ENCODE data around the gene GSPT1. TPM values are rescaled to one million over a fixed set of nuclear protein-coding genes. Genes with fewer than 3 reads are reported as not detected.
"Not testable (repeated sequence)": the region's sequence is repeated elsewhere in the genome, so short reads cannot be mapped to it uniquely, and the experiment has no call there.

GSPT1 gene
- polyA plus RNA-seq, 2 of the 4 experiments (the other 2 are of a cell fraction) = 163 to 215 TPM

DNA sequence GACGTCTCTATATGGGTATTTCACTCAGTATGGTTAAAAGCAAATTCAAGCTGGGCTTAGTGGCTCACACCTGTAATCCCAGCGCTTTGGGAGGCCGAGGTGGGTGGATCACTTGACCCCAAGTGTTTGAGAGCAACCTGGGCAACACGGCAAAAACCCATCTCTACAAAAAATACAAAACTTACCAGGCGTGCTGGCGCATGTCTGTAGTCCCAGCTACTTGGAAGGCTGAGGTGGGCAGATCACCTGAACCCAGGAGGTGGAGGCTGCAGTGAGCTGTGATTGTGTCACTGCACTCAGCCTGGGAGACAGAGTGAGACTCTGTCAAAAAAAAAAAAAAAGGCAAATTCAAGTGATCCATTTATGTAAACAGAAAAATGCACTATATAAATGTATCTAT lies 48.0 kb upstream of the GSPT1 start (continued):
- TF ChIP-seq, protein P1, sequence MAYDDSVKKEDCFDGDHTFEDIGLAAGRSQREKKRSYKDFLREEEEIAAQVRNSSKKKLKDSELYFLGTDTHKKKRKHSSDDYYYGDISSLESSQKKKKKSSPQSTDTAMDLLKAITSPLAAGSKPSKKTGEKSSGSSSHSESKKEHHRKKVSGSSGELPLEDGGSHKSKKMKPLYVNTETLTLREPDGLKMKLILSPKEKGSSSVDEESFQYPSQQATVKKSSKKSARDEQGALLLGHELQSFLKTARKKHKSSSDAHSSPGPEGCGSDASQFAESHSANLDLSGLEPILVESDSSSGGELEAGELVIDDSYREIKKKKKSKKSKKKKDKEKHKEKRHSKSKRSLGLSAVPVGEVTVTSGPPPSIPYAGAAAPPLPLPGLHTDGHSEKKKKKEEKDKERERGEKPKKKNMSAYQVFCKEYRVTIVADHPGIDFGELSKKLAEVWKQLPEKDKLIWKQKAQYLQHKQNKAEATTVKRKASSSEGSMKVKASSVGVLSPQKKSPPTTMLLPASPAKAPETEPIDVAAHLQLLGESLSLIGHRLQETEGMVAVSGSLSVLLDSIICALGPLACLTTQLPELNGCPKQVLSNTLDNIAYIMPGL (CRISPR knock-in tag; IDR thresholded peaks at IDR 0.05; ENCODE audit: borderline replicate concordance) = no peak
- TF ChIP-seq, protein P2, sequence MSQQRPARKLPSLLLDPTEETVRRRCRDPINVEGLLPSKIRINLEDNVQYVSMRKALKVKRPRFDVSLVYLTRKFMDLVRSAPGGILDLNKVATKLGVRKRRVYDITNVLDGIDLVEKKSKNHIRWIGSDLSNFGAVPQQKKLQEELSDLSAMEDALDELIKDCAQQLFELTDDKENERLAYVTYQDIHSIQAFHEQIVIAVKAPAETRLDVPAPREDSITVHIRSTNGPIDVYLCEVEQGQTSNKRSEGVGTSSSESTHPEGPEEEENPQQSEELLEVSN (IDR thresholded peaks at IDR 0.05; ENCODE audit: borderline replicate concordance, low read depth) = no peak

DNA sequence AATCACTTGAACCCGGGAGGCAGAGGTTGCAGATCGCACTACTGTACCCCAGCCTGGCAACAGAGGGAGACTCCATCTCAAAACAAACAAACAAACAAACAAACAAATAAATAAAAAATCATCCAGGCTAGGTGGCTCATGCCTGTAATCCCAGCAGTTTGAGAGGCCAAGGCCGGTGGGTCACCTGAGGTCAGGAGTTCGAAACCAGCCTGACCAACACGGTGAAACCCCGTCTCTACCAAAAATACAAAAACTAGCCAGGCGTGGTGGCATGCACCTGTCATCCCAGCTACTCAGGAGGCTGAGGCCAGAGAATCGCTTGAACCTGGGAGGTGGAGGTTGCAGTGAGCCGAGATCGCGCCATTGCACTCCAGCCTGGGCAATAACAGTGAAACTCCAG lies 47.2 kb upstream of the GSPT1 start:
- CTCF ChIA-PET = interaction anchor here (1.1 to 3.8 kb wide), 2 partner anchors 9 to 104 kb away, joined by 4 to 27 read pairs; no protein-coding TSS in a partner anchor
- not testable (repeated sequence) for H3K9me3 ChIP-seq; ATAC-seq; H3K27ac ChIP-seq; H3K4me3 ChIP-seq; FAIRE-seq; H3K4me1 ChIP-seq; H3K4me2 ChIP-seq; DNase-seq (ENCODE audit: low read depth in 1 of 2, low spot score in 1 of 2)
- POLR2A ChIA-PET = interaction anchor here (0.6 to 2.0 kb wide), 2 partner anchors 14 to 593 kb away, joined by 3 to 7 read pairs; partner anchors contain the start of gene SNX29
- WGBS (ENCODE audit: missing lambda C conversion rate) = 82% methylated on average over 11 of the region's 11 CpGs

DNA sequence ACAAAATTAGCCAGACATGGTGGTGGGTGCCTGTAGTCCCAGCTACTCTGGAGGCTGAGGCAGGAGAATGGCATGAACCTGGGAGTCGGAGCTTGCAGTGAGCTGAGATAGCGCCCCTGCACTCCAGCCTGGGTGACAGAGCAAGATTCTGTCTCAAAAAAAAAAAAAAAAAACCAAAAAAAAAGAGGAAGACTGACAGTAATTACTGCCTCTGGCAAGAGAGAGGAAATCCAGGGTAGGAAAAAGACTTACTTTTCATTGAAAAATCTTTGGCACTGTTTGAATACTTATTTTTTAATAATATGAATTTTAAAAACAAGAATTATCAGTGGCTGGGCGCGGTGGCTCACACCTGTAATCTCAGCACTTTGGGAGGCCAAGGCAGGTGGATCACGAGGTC lies 46.7 kb upstream of the GSPT1 start:
- POLR2A ChIA-PET; DNase-seq (ENCODE audit: low read depth in 1 of 2, low spot score in 1 of 2); H3K4me2 ChIP-seq; ATAC-seq; H3K27ac ChIP-seq; H3K4me1 ChIP-seq; FAIRE-seq; H3K9me3 ChIP-seq; H3K4me3 ChIP-seq: not testable (repeated sequence)
- 80% methylated on average over 5 of the region's 5 CpGs for WGBS (ENCODE audit: missing lambda C conversion rate)
- CTCF ChIA-PET = interaction anchor here (1.3 kb wide), 1 partner anchor 13 kb away, joined by 3 read pairs; no protein-coding TSS in a partner anchor

DNA sequence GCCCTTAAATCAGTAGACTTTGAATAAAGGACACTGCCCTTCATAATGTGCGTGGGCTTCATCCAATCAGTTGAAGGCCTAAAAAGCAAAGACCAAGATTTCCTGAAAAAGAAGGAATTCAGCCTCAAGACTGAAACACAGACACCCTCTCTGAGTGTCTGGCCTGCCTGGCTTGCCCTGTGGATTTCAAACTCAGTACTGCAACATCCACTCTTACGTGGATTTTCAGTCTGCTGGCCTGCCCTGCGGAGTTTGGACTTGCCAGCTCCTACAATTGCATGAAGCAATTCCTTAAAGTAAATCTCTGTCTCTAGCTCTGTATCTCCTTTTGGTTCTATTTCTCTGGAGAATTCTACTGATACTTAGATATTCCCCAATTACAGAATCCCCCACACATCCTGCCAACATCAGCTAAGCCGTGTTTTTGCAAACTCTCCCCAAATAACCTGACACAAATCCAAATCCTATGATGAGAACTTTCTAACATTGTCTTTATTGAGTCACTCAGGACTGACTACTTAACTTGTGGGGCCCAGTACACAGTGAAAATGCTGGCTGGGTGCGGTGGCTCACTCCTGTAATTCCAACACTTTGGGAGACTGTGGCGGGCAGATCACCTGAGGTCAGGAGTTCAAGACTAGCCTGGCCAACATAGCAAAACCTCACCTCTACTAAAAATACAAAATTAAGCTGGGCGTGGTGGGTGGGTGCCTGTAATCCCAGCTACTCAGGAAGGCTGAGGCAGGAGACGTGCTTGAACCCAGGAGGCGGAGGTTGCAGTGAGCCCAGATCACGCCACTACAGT lies 42.0 kb upstream of the GSPT1 start:
- 86% methylated on average over 9 of the region's 10 CpGs for WGBS (ENCODE audit: missing lambda C conversion rate)
- ATAC-seq (no peak), FAIRE-seq (no peak), DNase-seq (ENCODE audit: low read depth in 1 of 2, low spot score in 1 of 2) (no peak)
- H3K4me3 ChIP-seq = no peak overlapping the region
- ChIA-PET POLR2A (interaction anchor here (0.5 to 1.4 kb wide), 2 partner anchors 19 to 948 kb away, joined by 3 to 8 read pairs; partner anchors contain the start of gene SNX29), CTCF (interaction anchor here (0.7 to 2.9 kb wide), 4 partner anchors 9 to 138 kb away, joined by 3 to 10 read pairs (median 6); no protein-coding TSS in a partner anchor)
- no peak overlapping the region for H3K27ac ChIP-seq
- no peak overlapping the region for H3K4me2 ChIP-seq
- TF ChIP-seq, protein P1 (CRISPR knock-in tag; IDR thresholded peaks at IDR 0.05; ENCODE audit: borderline replicate concordance) = no peak
- TF ChIP-seq CHD4 (IDR thresholded peaks at IDR 0.05; ENCODE audit: borderline replicate concordance) = no peak
- no peak for TF ChIP-seq ZFP36 (IDR thresholded peaks at IDR 0.05; ENCODE audit: borderline replicate concordance, partially characterized antibody)
- TF ChIP-seq FOXS1 (CRISPR knock-in tag; IDR thresholded peaks at IDR 0.05) = no peak
- no peaks in the 10 kb centered on the region for H3K9me3 ChIP-seq
- 0 out of 3 replicates have a peak, but pooled peaks cover 3% of the 10 kb centered on the region for H3K4me1 ChIP-seq

DNA sequence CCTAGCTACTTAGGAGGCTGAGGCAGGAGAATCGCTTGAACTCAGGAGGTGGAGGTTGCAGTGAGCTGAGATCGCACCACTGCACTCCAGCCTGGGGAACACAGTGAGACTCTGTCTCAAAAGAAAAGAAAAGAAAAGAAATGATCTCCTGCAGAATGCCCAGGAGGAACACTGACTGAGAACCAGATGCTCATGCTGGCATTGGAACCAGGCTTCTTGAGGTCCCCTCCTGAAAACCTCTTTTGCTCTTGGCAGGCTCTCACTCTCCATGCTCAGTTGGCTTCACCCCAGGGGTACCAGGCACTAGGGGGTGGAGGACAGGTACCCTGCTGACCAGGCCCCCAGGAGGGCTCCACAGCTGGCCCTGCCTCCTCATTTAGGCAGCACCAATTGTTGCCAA lies 40.8 kb upstream of the GSPT1 start:
- ATAC-seq (no peak), DNase-seq (ENCODE audit: low read depth in 1 of 2, low spot score in 1 of 2) (no peak), FAIRE-seq (no peak)
- Histone ChIP-seq H3K4me2 (no peak overlapping the region), H3K4me1 (0 out of 3 replicates have a peak, but pooled peaks cover 3% of the 10 kb centered on the region), H3K4me3 (no peak overlapping the region), H3K27ac (no peak overlapping the region), H3K9me3 (no peaks in the 10 kb centered on the region)
- 87% methylated on average over 2 of the region's 2 CpGs for WGBS (ENCODE audit: missing lambda C conversion rate)
- TF ChIP-seq, protein P3, sequence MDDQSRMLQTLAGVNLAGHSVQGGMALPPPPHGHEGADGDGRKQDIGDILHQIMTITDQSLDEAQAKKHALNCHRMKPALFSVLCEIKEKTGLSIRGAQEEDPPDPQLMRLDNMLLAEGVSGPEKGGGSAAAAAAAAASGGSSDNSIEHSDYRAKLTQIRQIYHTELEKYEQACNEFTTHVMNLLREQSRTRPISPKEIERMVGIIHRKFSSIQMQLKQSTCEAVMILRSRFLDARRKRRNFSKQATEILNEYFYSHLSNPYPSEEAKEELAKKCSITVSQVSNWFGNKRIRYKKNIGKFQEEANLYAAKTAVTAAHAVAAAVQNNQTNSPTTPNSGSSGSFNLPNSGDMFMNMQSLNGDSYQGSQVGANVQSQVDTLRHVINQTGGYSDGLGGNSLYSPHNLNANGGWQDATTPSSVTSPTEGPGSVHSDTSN (IDR thresholded peaks at IDR 0.05) = no peak
- TF ChIP-seq ZFP36 (IDR thresholded peaks at IDR 0.05; ENCODE audit: borderline replicate concordance, partially characterized antibody) = no peak
- TF ChIP-seq POLR2A (IDR thresholded peaks at IDR 0.05; ENCODE audit: low read length) = no peak
- no peak for TF ChIP-seq TFCP2L1 (CRISPR knock-in tag; IDR thresholded peaks at IDR 0.05)
- no peak for TF ChIP-seq SREBF2 (IDR thresholded peaks at IDR 0.05)
- no peak for TF ChIP-seq FOXS1 (CRISPR knock-in tag; IDR thresholded peaks at IDR 0.05)
- no peak for TF ChIP-seq MYC (IDR thresholded peaks at IDR 0.05; ENCODE audit: borderline replicate concordance, low read length)
- TF ChIP-seq JUNB (IDR thresholded peaks at IDR 0.05) = no peak
- no peak for TF ChIP-seq RARB (CRISPR knock-in tag; IDR thresholded peaks at IDR 0.05)
- no peak for TF ChIP-seq EHMT2 (IDR thresholded peaks at IDR 0.05; ENCODE audit: low read depth)
- TF ChIP-seq EP300 (IDR thresholded peaks at IDR 0.05) = no peak
- TF ChIP-seq, protein P4, sequence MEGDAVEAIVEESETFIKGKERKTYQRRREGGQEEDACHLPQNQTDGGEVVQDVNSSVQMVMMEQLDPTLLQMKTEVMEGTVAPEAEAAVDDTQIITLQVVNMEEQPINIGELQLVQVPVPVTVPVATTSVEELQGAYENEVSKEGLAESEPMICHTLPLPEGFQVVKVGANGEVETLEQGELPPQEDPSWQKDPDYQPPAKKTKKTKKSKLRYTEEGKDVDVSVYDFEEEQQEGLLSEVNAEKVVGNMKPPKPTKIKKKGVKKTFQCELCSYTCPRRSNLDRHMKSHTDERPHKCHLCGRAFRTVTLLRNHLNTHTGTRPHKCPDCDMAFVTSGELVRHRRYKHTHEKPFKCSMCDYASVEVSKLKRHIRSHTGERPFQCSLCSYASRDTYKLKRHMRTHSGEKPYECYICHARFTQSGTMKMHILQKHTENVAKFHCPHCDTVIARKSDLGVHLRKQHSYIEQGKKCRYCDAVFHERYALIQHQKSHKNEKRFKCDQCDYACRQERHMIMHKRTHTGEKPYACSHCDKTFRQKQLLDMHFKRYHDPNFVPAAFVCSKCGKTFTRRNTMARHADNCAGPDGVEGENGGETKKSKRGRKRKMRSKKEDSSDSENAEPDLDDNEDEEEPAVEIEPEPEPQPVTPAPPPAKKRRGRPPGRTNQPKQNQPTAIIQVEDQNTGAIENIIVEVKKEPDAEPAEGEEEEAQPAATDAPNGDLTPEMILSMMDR (IDR thresholded peaks at IDR 0.05) = no peak
- no peak for TF ChIP-seq RCOR1 (IDR thresholded peaks at IDR 0.05; ENCODE audit: low read depth, low read length)
- no peak for TF ChIP-seq FOSB (CRISPR knock-in tag; IDR thresholded peaks at IDR 0.05)
- TF ChIP-seq HOXA7 (CRISPR knock-in tag; IDR thresholded peaks at IDR 0.05) = no peak
- no peak for TF ChIP-seq KDM5A (IDR thresholded peaks at IDR 0.05)
- CTCF ChIA-PET = no interaction called here
- POLR2A ChIA-PET = no interaction called here
